H4 (cell line): ENCODE measurements around the gene ZC2HC1B. TPM values are rescaled to one million over a fixed set of nuclear protein-coding genes. Genes with fewer than 3 reads are reported as not detected.
A peak's percentile ranks its signal among the peaks of the same experiment; 100 is the strongest.

Experiments
- DNase-seq: peaks from one replicate; pipeline ENCODE4 v3.0.0-alpha.2; 2015; ENCODE audit warnings: low spot score
- total RNA-seq: library from RNA; depleted of rRNA; stranded (reverse); fragments of >200 nt; shearing (Covaris generic); gene quantifications from 2 replicates; pipeline ENCODE4 v1.2.3, GENCODE V29; 2014

ZC2HC1B gene
- total RNA-seq, 1 experiment from 2014 or later, result not detected

- no peak for DNase-seq
These were observed 97.9 kb downstream of the ZC2HC1B start for GRCh38 chr6:143961886-143962878.

GRCh38 chr6:143963158-143963919 lies 99.1 kb downstream of the ZC2HC1B start:
- DNase-seq, result no peak

- DNase-seq, result no peak
These were observed 100.4 kb downstream of the ZC2HC1B start for GRCh38 chr6:143964674-143965081.

GRCh38 chr6:143965503-143966171 lies 101.4 kb downstream of the ZC2HC1B start:
- peak; percentile 53 for DNase-seq

GRCh38 chr6:143966312-143966711 lies 102.0 kb downstream of the ZC2HC1B start:
- no peak for DNase-seq

- no peak for DNase-seq
These were observed 103.6 kb downstream of the ZC2HC1B start for GRCh38 chr6:143967706-143968376.

- DNase-seq, result peak; percentile 20
These were observed 104.8 kb downstream of the ZC2HC1B start for GRCh38 chr6:143969077-143969476.

GRCh38 chr6:143970456-143971218 lies 106.4 kb downstream of the ZC2HC1B start:
- DNase-seq, result no peak

GRCh38 chr6:143971482-143972205 lies 107.4 kb downstream of the ZC2HC1B start:
- no peak for DNase-seq

GRCh38 chr6:143973097-143973966 lies 109.1 kb downstream of the ZC2HC1B start:
- DNase-seq, result no peak

- DNase-seq, result no peak
These were observed 109.8 kb downstream of the ZC2HC1B start for GRCh38 chr6:143974089-143974488.

- no peak for DNase-seq
These were observed 112.6 kb downstream of the ZC2HC1B start for GRCh38 chr6:143976806-143977349.

- DNase-seq, result no peak
These were observed 116.6 kb downstream of the ZC2HC1B start for GRCh38 chr6:143980921-143981320.

GRCh38 chr6:143982968-143983367 lies 118.7 kb downstream of the ZC2HC1B start:
- no peak for DNase-seq

- DNase-seq, result no peak
These were observed 120.4 kb downstream of the ZC2HC1B start for GRCh38 chr6:143984666-143985065.

- DNase-seq, result no peak
These were observed 122.3 kb downstream of the ZC2HC1B start for GRCh38 chr6:143986463-143987065.
